Naive thymus-derived CD4-positive, alpha-beta T cell (primary cell): ENCODE measurements around the gene RGS10. TPM values are rescaled to one million over a fixed set of nuclear protein-coding genes. Genes with fewer than 3 reads are reported as not detected.
"Not testable (repeated sequence)": the region's sequence is repeated elsewhere in the genome, so short reads cannot be mapped to it uniquely, and the experiment has no call there.

Experiments used
- ATAC-seq: fragments of 150-1000 bp; cut with Tn5 transposase; 2 replicates; pipeline ENCODE4 v1.10.0; 2021; ENCODE audit warnings: mild to moderate bottlenecking, moderate library complexity
- CTCF ChIA-PET: fragments of 350-600 bp; sonication (Branson Sonifier 250); formaldehyde crosslinking; loops from one replicate; lab custom pipeline; 2021; ENCODE audit warnings: antibody characterized with exemption; lab: Charles Lee
- POLR2A ChIA-PET: fragments of 350-600 bp; sonication (Branson Sonifier 250); formaldehyde crosslinking; loops from one replicate; lab custom pipeline; 2021; ENCODE audit warnings: antibody characterized with exemption, inconsistent platforms; lab: Charles Lee
- DNase-seq, 9 donors: peaks; one replicate each; pipeline versions ENCODE4 v3.0.0 to v3.0.0-alpha.2; 2020 to 2022; ENCODE audit warnings: mixed read lengths in 1 of 9
- H3K27ac ChIP-seq: one replicate; pipeline ENCODE4 v1.7.0; 2013; ENCODE audit warnings: mild to moderate bottlenecking, low read depth, low read length, moderate library complexity
- H3K27me3 ChIP-seq, 2 donors: one replicate each; pipeline ENCODE4 v1.7.0; 2013; ENCODE audit warnings: low read length in 2 of 2, mild to moderate bottlenecking in 2 of 2, moderate library complexity in 2 of 2; ENCODE audit not compliant: control insufficient read depth in 2 of 2, insufficient read depth in 2 of 2
- H3K36me3 ChIP-seq, 3 experiments: 1 replicate in 2 of 3; 2 replicates in 1 of 3; pipeline ENCODE4 v1.7.0; 2013; ENCODE audit warnings: low read length in 3 of 3, mild to moderate bottlenecking in 3 of 3, moderate library complexity in 1 of 3; ENCODE audit not compliant: insufficient read depth in 3 of 3, control insufficient read depth in 2 of 3
- H3K4me1 ChIP-seq, 2 donors: one replicate each; pipeline ENCODE4 v1.7.0; 2013; ENCODE audit warnings: low read length in 2 of 2, mild to moderate bottlenecking in 2 of 2, moderate library complexity in 1 of 2; ENCODE audit not compliant: control insufficient read depth in 2 of 2, insufficient read depth in 2 of 2
- H3K4me3 ChIP-seq: 2 replicates; pipeline ENCODE4 v1.7.0; 2013; ENCODE audit warnings: mild to moderate bottlenecking, low read length
- H3K9me3 ChIP-seq, 3 experiments: 1 replicate in 2 of 3; 2 replicates in 1 of 3; pipeline ENCODE4 v1.7.0; 2013; ENCODE audit warnings: low read length in 3 of 3; ENCODE audit not compliant: control insufficient read depth in 2 of 3
- H3K27ac Mint-ChIP-seq, 9 donors: one replicate each; pipeline ENCODE4 v1.8.0; 2020 to 2022; ENCODE audit warnings: mixed read lengths in 9 of 9, mild to moderate bottlenecking in 8 of 9, moderate library complexity in 5 of 9, inconsistent platforms in 2 of 9
- H3K27me3 Mint-ChIP-seq, 5 donors: one replicate each; pipeline ENCODE4 v1.8.0; 2021 to 2022; ENCODE audit warnings: mixed read lengths in 5 of 5, mild to moderate bottlenecking in 1 of 5
- H3K36me3 Mint-ChIP-seq, 5 donors: one replicate each; pipeline ENCODE4 v1.8.0; 2020 to 2022; ENCODE audit warnings: mixed read lengths in 5 of 5, mild to moderate bottlenecking in 3 of 5, inconsistent platforms in 1 of 5
- H3K4me1 Mint-ChIP-seq, 7 donors: one replicate each; pipeline ENCODE4 v1.8.0; 2020 to 2022; ENCODE audit warnings: mixed read lengths in 7 of 7, mild to moderate bottlenecking in 3 of 7, inconsistent platforms in 1 of 7
- H3K4me3 Mint-ChIP-seq, 10 donors: one replicate each; pipeline ENCODE4 v1.8.0; 2020 to 2022; ENCODE audit warnings: mild to moderate bottlenecking in 10 of 10, mixed read lengths in 10 of 10, moderate library complexity in 6 of 10, inconsistent platforms in 2 of 10
- H3K9me3 Mint-ChIP-seq, 11 donors: one replicate each; pipeline ENCODE4 v1.8.0; 2020 to 2022; ENCODE audit warnings: mixed read lengths in 11 of 11, mild to moderate bottlenecking in 4 of 11, inconsistent platforms in 1 of 11, moderate library complexity in 1 of 11
- intact Hi-C, 2 donors: fragments of 100-400 bp; cut with micrococcal nuclease; formaldehyde crosslinking; loops; one replicate each; pipeline ENCODE4 v1.15.1; 2023
- polyA plus RNA-seq, 2 donors: library from polyadenylated mRNA; unstranded; fragments of 300-500 nt; fragmentation: Illumina TruSeq; gene quantifications; one replicate each; pipeline ENCODE4 v1.2.3, GENCODE V29; 2021
- total RNA-seq, 6 experiments: library from RNA in 5 of 6; stranded (reverse) in 5 of 6; gene quantifications; 1 replicate in 5 of 6; 2 replicates in 1 of 6; pipeline ENCODE4 v1.2.3 and lab custom pipeline; 2021 to 2026

The RGS10 gene
- total and polyA plus RNA-seq, 7 experiments from 2014 or later = 89.5 to 462 (median 188) TPM

DNA sequence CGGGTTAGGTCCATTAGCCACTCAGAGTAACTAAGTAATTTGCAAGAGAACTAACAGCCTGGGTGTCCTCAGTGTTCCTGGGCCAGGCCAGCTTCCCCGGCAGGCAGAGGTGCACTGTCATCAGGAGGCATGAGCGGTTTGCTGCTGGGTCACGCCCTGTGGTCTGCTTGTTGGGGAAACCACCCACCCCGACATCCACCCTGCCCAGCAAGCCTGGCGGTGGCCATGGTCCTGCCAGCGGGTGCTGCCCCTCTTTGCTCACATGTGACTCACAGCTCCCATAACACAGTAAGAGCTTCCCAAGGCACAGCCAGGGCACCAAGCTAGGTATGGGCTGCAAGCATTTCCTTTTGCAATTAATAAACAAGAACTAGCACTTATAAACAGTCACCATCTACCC lies 75.9 kb downstream of the RGS10 start:
- Mint-ChIP-seq H3K4me3 (no peak overlapping the region), H3K27ac (no peak overlapping the region), H3K4me1 (peaks cover 0 to 17% (median 9%) of the 10 kb centered on the region in 7 donors), H3K36me3 (peaks cover 3 to 11% (median 8%) of the 10 kb centered on the region in 5 donors), H3K27me3 (peaks cover 0 to 15% (median 0%) of the 10 kb centered on the region in 5 donors), H3K9me3 (peaks cover 0 to 17% (median 8%) of the 10 kb centered on the region in 11 donors)
- H3K27ac ChIP-seq = no peak overlapping the region
- H3K9me3 ChIP-seq = no peaks in the 10 kb centered on the region
- H3K36me3 ChIP-seq = no peaks in the 10 kb centered on the region
- DNase-seq (no peak), ATAC-seq (peak; percentile 70)
- POLR2A ChIA-PET = no interaction called here
- peaks cover 0 to 16% of the 10 kb centered on the region in 2 donors for H3K4me1 ChIP-seq
- H3K4me3 ChIP-seq = no peak overlapping the region
- intact Hi-C loops = no loop called here
- CTCF ChIA-PET = interaction anchor here (0.5 kb wide), 1 partner anchor 21 kb away, joined by 4 read pairs; no protein-coding TSS in a partner anchor
- no peaks in the 10 kb centered on the region for H3K27me3 ChIP-seq

DNA sequence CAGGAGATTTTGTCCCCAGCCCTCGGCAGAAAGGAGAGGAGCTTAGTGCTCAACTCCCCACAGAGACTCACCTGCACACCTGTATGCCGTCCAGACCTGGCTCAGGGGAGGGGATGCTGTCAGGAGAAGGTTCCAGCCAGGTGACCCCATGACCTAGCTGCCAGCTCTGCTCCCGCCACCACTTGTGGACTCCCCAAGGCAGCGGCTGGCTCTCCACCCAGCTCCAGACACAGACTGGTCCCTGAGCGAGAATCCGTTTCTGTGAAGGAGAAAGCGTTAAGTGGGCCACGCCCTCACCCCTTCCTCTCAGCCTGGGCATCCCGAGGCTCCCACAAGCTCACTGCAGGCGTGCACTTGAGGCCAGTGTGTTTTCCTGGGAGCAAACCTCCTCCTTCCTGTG lies 76.4 kb downstream of the RGS10 start:
- DNase-seq = no peak
- peaks cover 0 to 16% of the 10 kb centered on the region in 2 donors for H3K4me1 ChIP-seq
- Mint-ChIP-seq H3K36me3 (peaks cover 3 to 11% (median 8%) of the 10 kb centered on the region in 5 donors), H3K4me3 (no peak overlapping the region), H3K27me3 (peaks cover 0 to 11% (median 0%) of the 10 kb centered on the region in 5 donors), H3K27ac (no peak overlapping the region), H3K9me3 (peaks cover 0 to 17% (median 8%) of the 10 kb centered on the region in 11 donors), H3K4me1 (peaks cover 0 to 17% (median 11%) of the 10 kb centered on the region in 7 donors)
- ChIA-PET CTCF (interaction anchor here (0.5 kb wide), 1 partner anchor 22 kb away, joined by 4 read pairs; no protein-coding TSS in a partner anchor), POLR2A (no interaction called here)
- H3K36me3 ChIP-seq = no peaks in the 10 kb centered on the region
- intact Hi-C loops = no loop called here
- no peaks in the 10 kb centered on the region for H3K27me3 ChIP-seq
- no peaks in the 10 kb centered on the region for H3K9me3 ChIP-seq
- H3K4me3 ChIP-seq = no peak overlapping the region
- no peak for ATAC-seq
- no peak overlapping the region for H3K27ac ChIP-seq

GRCh38 chr10:119465085-119465484 lies 77.4 kb downstream of the RGS10 start:
- no peaks in the 10 kb centered on the region for H3K9me3 ChIP-seq
- ChIA-PET CTCF (no interaction called here), POLR2A (no interaction called here)

DNA sequence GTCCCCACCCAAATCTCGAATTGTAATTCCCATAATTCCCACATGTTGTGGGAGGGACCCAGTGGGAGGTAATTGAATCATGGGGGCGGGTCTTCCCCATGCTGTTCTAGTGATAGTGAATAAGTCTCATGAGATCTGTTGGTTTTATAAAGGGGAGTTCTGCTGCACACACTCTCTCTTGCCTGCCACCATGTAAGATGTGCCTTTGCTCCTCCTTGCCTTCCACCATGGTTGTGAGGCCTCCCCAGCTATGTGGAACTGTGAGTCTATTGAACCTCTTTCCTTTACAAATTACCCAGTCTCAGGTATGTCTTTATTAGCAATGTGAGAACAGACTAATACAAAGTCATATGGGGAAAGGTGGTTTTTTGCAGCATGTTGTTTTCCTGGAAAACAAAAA lies 79.3 kb downstream of the RGS10 start:
- H3K27ac Mint-ChIP-seq, H3K4me3 Mint-ChIP-seq, H3K9me3 ChIP-seq, H3K27me3 Mint-ChIP-seq, POLR2A ChIA-PET, ATAC-seq, CTCF ChIA-PET, DNase-seq, H3K27me3 ChIP-seq, H3K4me3 ChIP-seq, H3K36me3 ChIP-seq, H3K27ac ChIP-seq, intact Hi-C loops: not testable (repeated sequence)
- Mint-ChIP-seq H3K9me3 (peaks cover 0 to 17% (median 8%) of the 10 kb centered on the region in 11 donors), H3K4me1 (peaks cover 0 to 18% (median 13%) of the 10 kb centered on the region in 7 donors), H3K36me3 (peaks cover 3 to 11% (median 8%) of the 10 kb centered on the region in 5 donors)
- H3K4me1 ChIP-seq = peaks cover 0 to 16% of the 10 kb centered on the region in 2 donors

More at GRCh38 chr10:119465085-119465484, 77.4 kb downstream of the RGS10 start:
- Mint-ChIP-seq H3K4me3 (no peak overlapping the region), H3K4me1 (peaks cover 0 to 18% (median 13%) of the 10 kb centered on the region in 7 donors), H3K9me3 (peaks cover 0 to 17% (median 8%) of the 10 kb centered on the region in 11 donors), H3K27me3 (peaks cover 0 to 3% (median 0%) of the 10 kb centered on the region in 5 donors), H3K27ac (peak overlapping the region in 1 of 9 donors; percentile 60), H3K36me3 (peaks cover 3 to 11% (median 8%) of the 10 kb centered on the region in 5 donors)
- ATAC-seq (no peak), DNase-seq (no peak)
- Histone ChIP-seq H3K27me3 (no peaks in the 10 kb centered on the region), H3K36me3 (no peaks in the 10 kb centered on the region), H3K4me1 (peaks cover 0 to 16% of the 10 kb centered on the region in 2 donors), H3K4me3 (no peak overlapping the region), H3K27ac (no peak overlapping the region)
- intact Hi-C loops = loop anchor here in 1 of 2 donors (2.0 kb wide), 1 partner anchor 14 kb away; no protein-coding TSS in a partner anchor

DNA sequence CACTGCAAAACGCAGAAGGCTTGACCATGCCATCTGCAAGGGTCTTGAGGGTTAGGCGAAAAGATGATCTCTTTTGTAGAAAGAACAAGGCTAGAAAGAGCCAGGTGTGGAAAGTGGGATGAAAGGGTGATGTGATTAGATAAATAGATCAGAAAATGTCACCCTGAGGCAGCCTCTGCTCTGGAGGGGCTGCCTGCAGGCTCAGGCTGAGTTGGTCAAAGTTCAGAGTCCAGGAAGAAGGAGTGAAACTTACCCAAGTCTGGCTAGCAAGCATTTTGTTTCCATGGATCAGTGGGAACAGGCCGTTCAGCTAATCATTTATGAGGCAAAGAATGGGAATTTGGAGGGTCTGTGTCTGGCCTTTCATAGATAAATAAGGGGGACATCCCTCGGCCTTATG lies 79.7 kb downstream of the RGS10 start:
- no peaks in the 10 kb centered on the region for H3K27me3 ChIP-seq
- H3K9me3 Mint-ChIP-seq = peaks cover 0 to 17% (median 8%) of the 10 kb centered on the region in 11 donors
- no peak for ATAC-seq
- peaks cover 0 to 18% (median 13%) of the 10 kb centered on the region in 7 donors for H3K4me1 Mint-ChIP-seq
- H3K4me1 ChIP-seq = peaks cover 0 to 16% of the 10 kb centered on the region in 2 donors
- ChIA-PET CTCF (no interaction called here), POLR2A (no interaction called here)
- H3K4me3 ChIP-seq = no peak overlapping the region
- H3K9me3 ChIP-seq = no peaks in the 10 kb centered on the region
- peak overlapping the region in 1 of 10 donors; percentile 4 for H3K4me3 Mint-ChIP-seq
- peak overlapping the region in 3 of 9 donors; percentile 9 to 59 (median 15) for H3K27ac Mint-ChIP-seq
- DNase-seq = no peak
- peaks cover 0 to 2% (median 0%) of the 10 kb centered on the region in 5 donors for H3K27me3 Mint-ChIP-seq
- intact Hi-C loops = no loop called here
- peaks cover 0 to 4% (median 0%) of the 10 kb centered on the region in 3 experiments for H3K36me3 ChIP-seq
- no peak overlapping the region for H3K27ac ChIP-seq
- peaks cover 3 to 11% (median 8%) of the 10 kb centered on the region in 5 donors for H3K36me3 Mint-ChIP-seq

GRCh38 chr10:119461923-119462322 lies 80.6 kb downstream of the RGS10 start:
- H3K27me3 ChIP-seq = no peaks in the 10 kb centered on the region
- Mint-ChIP-seq H3K36me3 (peaks cover 3 to 13% (median 8%) of the 10 kb centered on the region in 5 donors), H3K27ac (peak overlapping the region in 1 of 9 donors; percentile 6), H3K4me3 (no peak overlapping the region), H3K4me1 (peaks cover 0 to 21% (median 13%) of the 10 kb centered on the region in 7 donors), H3K27me3 (peaks cover 0 to 2% (median 0%) of the 10 kb centered on the region in 5 donors), H3K9me3 (peaks cover 0 to 17% (median 8%) of the 10 kb centered on the region in 11 donors)
- no peak overlapping the region for H3K27ac ChIP-seq
- ChIA-PET CTCF (no interaction called here), POLR2A (no interaction called here)
- H3K36me3 ChIP-seq = peaks cover 0 to 4% (median 0%) of the 10 kb centered on the region in 3 experiments
- no peak overlapping the region for H3K4me3 ChIP-seq
- ATAC-seq (no peak), DNase-seq (no peak)
- H3K4me1 ChIP-seq = peaks cover 0 to 15% of the 10 kb centered on the region in 2 donors
- intact Hi-C loops = no loop called here
- no peaks in the 10 kb centered on the region for H3K9me3 ChIP-seq
